ENCODE results near the gene GPR55.

- no peak for TF ChIP-seq PAX8 (IDR thresholded peaks at IDR 0.05)
- TF ChIP-seq EGR1 (IDR thresholded peaks at IDR 0.05; ENCODE audit: borderline replicate concordance in 1 of 2, low read depth in 2 of 2, low read length in 2 of 2), result no peak
- TF ChIP-seq CEBPB (IDR thresholded peaks at IDR 0.05; ENCODE audit: borderline replicate concordance in 1 of 2, low read depth in 2 of 2, low read length in 2 of 2), result no peak
- TF ChIP-seq POLR2AphosphoS5 (IDR thresholded peaks at IDR 0.05; ENCODE audit: low read length), result no peak
- TF ChIP-seq EZH2 (IDR thresholded peaks at IDR 0.05; ENCODE audit: borderline replicate concordance, control insufficient read depth, low read depth, low read length), result no peak
- TF ChIP-seq CHD1 (IDR thresholded peaks at IDR 0.05; ENCODE audit: low read depth, low read length), result no peak
These were observed 26.3 kb downstream of the GPR55 start for GRCh38 chr2:230898713-230899091.
